Measurements from ENCODE around the gene PBX4. TPM values are rescaled to one million over a fixed set of nuclear protein-coding genes. Genes with fewer than 3 reads are reported as not detected.
A peak's percentile ranks its signal among the peaks of the same experiment; 100 is the strongest.

Gene PBX4
- total RNA-seq, 1 donor from 2014 or later, result 0.53 TPM

- FAIRE-seq (no peak), DNase-seq (ENCODE audit: low read depth) (no peak)
- Histone ChIP-seq H3K27me3 (ENCODE audit: control insufficient read depth, insufficient read depth, low read length) (no peaks in the 10 kb centered on the region), H3K36me3 (ENCODE audit: control insufficient read depth, insufficient read depth, low read length) (no peaks in the 10 kb centered on the region), H3K4me3 (ENCODE audit: low read depth, low read length) (no peak overlapping the region)
- no peak for TF ChIP-seq CTCF (IDR thresholded peaks at IDR 0.05; ENCODE audit: insufficient read depth, low read length, severe bottlenecking)
Measured at GRCh38 chr19:19558055-19558454, 60.4 kb downstream of the PBX4 start.

GRCh38 chr19:19554074-19555023 is 64.1 kb downstream of the PBX4 start:
- no peaks in the 10 kb centered on the region for H3K36me3 ChIP-seq (ENCODE audit: control insufficient read depth, insufficient read depth, low read length)
- no peak for FAIRE-seq
- TF ChIP-seq CTCF (IDR thresholded peaks at IDR 0.05; ENCODE audit: insufficient read depth, low read length, severe bottlenecking), result peak; percentile 81
- no peak overlapping the region for H3K4me3 ChIP-seq (ENCODE audit: low read depth, low read length)
- H3K27me3 ChIP-seq (ENCODE audit: control insufficient read depth, insufficient read depth, low read length), result peaks cover 3% of the 10 kb centered on the region
- no peak for DNase-seq (ENCODE audit: low read depth)

DNA sequence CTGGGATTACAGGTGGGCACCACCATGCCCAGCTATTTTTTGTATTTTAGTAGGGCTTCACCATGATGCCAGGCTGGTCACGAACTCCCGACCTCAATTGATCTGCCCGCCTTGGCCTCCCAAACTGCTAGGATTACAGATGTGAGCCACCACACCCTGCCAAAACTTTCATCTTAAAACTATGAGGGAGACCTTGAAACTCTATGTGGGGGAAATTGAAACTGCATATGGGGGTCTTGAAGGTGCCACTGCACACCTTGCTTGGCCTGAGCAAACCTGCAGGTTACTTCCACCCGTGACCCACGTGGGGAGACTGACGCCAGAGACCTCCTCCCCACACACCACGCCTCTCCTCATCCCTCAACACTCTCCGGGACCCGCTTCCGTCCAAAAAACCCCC is 64.8 kb downstream of the PBX4 start:
- no peak for TF ChIP-seq CTCF (IDR thresholded peaks at IDR 0.05; ENCODE audit: insufficient read depth, low read length, severe bottlenecking)
- DNase-seq (ENCODE audit: low read depth) (no peak), FAIRE-seq (no peak)
- H3K27me3 ChIP-seq (ENCODE audit: control insufficient read depth, insufficient read depth, low read length), result peaks cover 3% of the 10 kb centered on the region
- no peak overlapping the region for H3K4me3 ChIP-seq (ENCODE audit: low read depth, low read length)
- no peaks in the 10 kb centered on the region for H3K36me3 ChIP-seq (ENCODE audit: control insufficient read depth, insufficient read depth, low read length)

- no peaks in the 10 kb centered on the region for H3K36me3 ChIP-seq (ENCODE audit: control insufficient read depth, insufficient read depth, low read length)
- TF ChIP-seq CTCF (IDR thresholded peaks at IDR 0.05; ENCODE audit: insufficient read depth, low read length, severe bottlenecking), result peak; percentile 76
- DNase-seq (ENCODE audit: low read depth) (no peak), FAIRE-seq (no peak)
- no peak overlapping the region for H3K4me3 ChIP-seq (ENCODE audit: low read depth, low read length)
- H3K27me3 ChIP-seq (ENCODE audit: control insufficient read depth, insufficient read depth, low read length), result peaks cover 4% of the 10 kb centered on the region
Measured at GRCh38 chr19:19552798-19553197, 65.7 kb downstream of the PBX4 start.

GRCh38 chr19:19551853-19552192 is 66.7 kb downstream of the PBX4 start:
- Histone ChIP-seq H3K27me3 (ENCODE audit: control insufficient read depth, insufficient read depth, low read length) (peaks cover 4% of the 10 kb centered on the region), H3K4me3 (ENCODE audit: low read depth, low read length) (no peak overlapping the region), H3K36me3 (ENCODE audit: control insufficient read depth, insufficient read depth, low read length) (no peaks in the 10 kb centered on the region)
- TF ChIP-seq CTCF (IDR thresholded peaks at IDR 0.05; ENCODE audit: insufficient read depth, low read length, severe bottlenecking), result no peak
- DNase-seq (ENCODE audit: low read depth), result no peak
- FAIRE-seq, result no peak
